NCI-H774 (cell line): Measurements from ENCODE around the gene NT5C1A.
A peak's percentile ranks its signal among the peaks of the same experiment; 100 is the strongest.

Source experiments
- DNase-seq: peaks from one replicate; lab custom pipeline; 2025; lab: John Stamatoyannopoulos, UW

The NT5C1A gene

GRCh38 chr1:39671793-39672550 lies at the start of gene NT5C1A:
NT5C1A (minus strand) TSS chr1:39672107; CDS start chr1:39672038, 69 bp downstream.
- no peak for DNase-seq

GRCh38 chr1:39721664-39722063 lies 49.8 kb upstream of the NT5C1A start:
- DNase-seq: no peak

- peak; percentile 76 for DNase-seq
These were observed 48.4 kb upstream of the NT5C1A start for GRCh38 chr1:39720094-39720999.

- DNase-seq: no peak
These were observed 45.9 kb upstream of the NT5C1A start for GRCh38 chr1:39717809-39718208.

- DNase-seq: no peak
These were observed 41.6 kb upstream of the NT5C1A start for GRCh38 chr1:39713557-39713956.

GRCh38 chr1:39711966-39712340 lies 40.0 kb upstream of the NT5C1A start:
- DNase-seq: no peak

GRCh38 chr1:39711104-39711965 lies 39.4 kb upstream of the NT5C1A start:
- DNase-seq: no peak

GRCh38 chr1:39707506-39707905 lies 35.6 kb upstream of the NT5C1A start:
- no peak for DNase-seq

- DNase-seq: no peak
These were observed 32.9 kb upstream of the NT5C1A start for GRCh38 chr1:39704757-39705156.

GRCh38 chr1:39701049-39701439 lies 29.1 kb upstream of the NT5C1A start:
- DNase-seq: peak; percentile 54

GRCh38 chr1:39700348-39700747 lies 28.4 kb upstream of the NT5C1A start:
- no peak for DNase-seq

GRCh38 chr1:39699419-39699818 lies 27.5 kb upstream of the NT5C1A start:
- no peak for DNase-seq

- DNase-seq: no peak
These were observed 26.7 kb upstream of the NT5C1A start for GRCh38 chr1:39698568-39698967.

- DNase-seq: no peak
These were observed 24.5 kb upstream of the NT5C1A start for GRCh38 chr1:39696448-39696847.

GRCh38 chr1:39695016-39695415 lies 23.1 kb upstream of the NT5C1A start:
- no peak for DNase-seq

- DNase-seq: no peak
These were observed 22.1 kb upstream of the NT5C1A start for GRCh38 chr1:39694026-39694425.

GRCh38 chr1:39692152-39693074 lies 20.5 kb upstream of the NT5C1A start:
- DNase-seq: peak; percentile 52

- DNase-seq: peak; percentile 98
These were observed 19.7 kb upstream of the NT5C1A start, which contains the start of gene HPCAL4 for GRCh38 chr1:39691383-39692151. HPCAL4 (minus strand) TSS chr1:39691433; CDS start chr1:39684603, 6,830 bp downstream.

- no peak for DNase-seq
These were observed 19.0 kb upstream of the NT5C1A start for GRCh38 chr1:39690794-39691382.

- DNase-seq: no peak
These were observed 18.3 kb upstream of the NT5C1A start for GRCh38 chr1:39690225-39690624.
